KMS-11 (cell line): ENCODE results near the gene ADAM30.

Experiments
- H2AFZ ChIP-seq: fragments of 200-600 bp; sonication (generic); 2 replicates; pipeline ENCODE4 v1.6.1; 2016; ENCODE audit warnings: antibody characterized with exemption, mixed run types, low read depth
- H3K27ac ChIP-seq: fragments of 200-600 bp; sonication (generic); 2 replicates; pipeline ENCODE4 v1.6.1; 2016; ENCODE audit warnings: mild to moderate bottlenecking, mixed run types
- H3K27me3 ChIP-seq: fragments of 200-600 bp; sonication (generic); 2 replicates; pipeline ENCODE4 v1.6.1; 2017; ENCODE audit warnings: mild to moderate bottlenecking, low read depth, mixed run types, moderate library complexity; ENCODE audit not compliant: insufficient read depth
- H3K36me3 ChIP-seq: fragments of 200-600 bp; sonication (generic); 2 replicates; pipeline ENCODE4 v1.6.1; 2017; ENCODE audit warnings: mild to moderate bottlenecking, mixed run types; ENCODE audit not compliant: insufficient read depth
- H3K4me1 ChIP-seq: fragments of 200-600 bp; sonication (generic); 2 replicates; pipeline ENCODE4 v1.6.1; 2016; ENCODE audit warnings: mild to moderate bottlenecking, low read depth, mixed run types; ENCODE audit not compliant: poor library complexity, severe bottlenecking
- H3K4me2 ChIP-seq: fragments of 200-600 bp; sonication (generic); 2 replicates; pipeline ENCODE4 v1.7.0; 2016; ENCODE audit warnings: mild to moderate bottlenecking, mixed run types
- H3K4me3 ChIP-seq: fragments of 200-600 bp; sonication (generic); IDR thresholded peaks from 2 replicates; pipeline ENCODE4 v1.6.1; 2017; ENCODE audit warnings: low read depth, low read length, mixed read lengths; ENCODE audit not compliant: insufficient read depth
- H3K79me2 ChIP-seq: fragments of 200-600 bp; sonication (generic); 2 replicates; pipeline ENCODE4 v1.6.1; 2016; ENCODE audit warnings: low read depth, mixed run types; ENCODE audit not compliant: insufficient read depth
- H3K9ac ChIP-seq: fragments of 200-600 bp; sonication (generic); 2 replicates; pipeline ENCODE4 v1.6.1; 2016; ENCODE audit warnings: mild to moderate bottlenecking, mixed run types
- H4K20me1 ChIP-seq: fragments of 200-600 bp; sonication (generic); 2 replicates; pipeline ENCODE4 v1.6.1; 2016; ENCODE audit warnings: mild to moderate bottlenecking, mixed run types; ENCODE audit not compliant: insufficient read depth
- TF ChIP-seq, protein P1 (sequence below): fragments of 200-600 bp; sonication (generic); conservative IDR thresholded peaks from 2 replicates; pipeline ENCODE4 v1.6.1; 2017; ENCODE audit warnings: low read depth, mild to moderate bottlenecking, antibody characterized with exemption, low read length, moderate library complexity, mixed read lengths

ADAM30 gene

DNA sequence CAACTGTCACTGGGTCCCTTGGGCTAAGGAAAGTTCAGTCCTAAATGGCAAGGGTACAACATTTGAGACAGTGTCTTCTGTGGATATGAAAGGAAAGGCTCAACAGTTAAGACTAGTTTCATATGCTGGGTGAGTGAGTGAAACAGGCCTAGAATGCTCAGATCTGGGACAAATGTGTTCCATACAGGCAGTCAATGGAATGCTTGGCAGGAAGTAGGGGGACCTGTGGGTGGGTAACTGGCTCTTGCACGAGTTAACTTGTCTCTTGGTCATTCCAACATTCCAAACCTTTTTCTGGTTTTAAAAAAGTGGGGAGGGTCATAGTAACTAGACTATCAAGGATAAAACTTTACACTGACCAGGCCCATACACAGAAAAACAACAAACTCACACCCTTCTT, 17.8 kb upstream of the ADAM30 start:
- H3K27ac ChIP-seq, result no peak overlapping the region
- H3K79me2 ChIP-seq, result no peaks in the 10 kb centered on the region
- no peak overlapping the region for H3K4me3 ChIP-seq
- H3K36me3 ChIP-seq, result no peaks in the 10 kb centered on the region
- no peaks in the 10 kb centered on the region for H4K20me1 ChIP-seq
- TF ChIP-seq, protein P1, sequence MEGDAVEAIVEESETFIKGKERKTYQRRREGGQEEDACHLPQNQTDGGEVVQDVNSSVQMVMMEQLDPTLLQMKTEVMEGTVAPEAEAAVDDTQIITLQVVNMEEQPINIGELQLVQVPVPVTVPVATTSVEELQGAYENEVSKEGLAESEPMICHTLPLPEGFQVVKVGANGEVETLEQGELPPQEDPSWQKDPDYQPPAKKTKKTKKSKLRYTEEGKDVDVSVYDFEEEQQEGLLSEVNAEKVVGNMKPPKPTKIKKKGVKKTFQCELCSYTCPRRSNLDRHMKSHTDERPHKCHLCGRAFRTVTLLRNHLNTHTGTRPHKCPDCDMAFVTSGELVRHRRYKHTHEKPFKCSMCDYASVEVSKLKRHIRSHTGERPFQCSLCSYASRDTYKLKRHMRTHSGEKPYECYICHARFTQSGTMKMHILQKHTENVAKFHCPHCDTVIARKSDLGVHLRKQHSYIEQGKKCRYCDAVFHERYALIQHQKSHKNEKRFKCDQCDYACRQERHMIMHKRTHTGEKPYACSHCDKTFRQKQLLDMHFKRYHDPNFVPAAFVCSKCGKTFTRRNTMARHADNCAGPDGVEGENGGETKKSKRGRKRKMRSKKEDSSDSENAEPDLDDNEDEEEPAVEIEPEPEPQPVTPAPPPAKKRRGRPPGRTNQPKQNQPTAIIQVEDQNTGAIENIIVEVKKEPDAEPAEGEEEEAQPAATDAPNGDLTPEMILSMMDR, result no peak
- H3K4me2 ChIP-seq, result no peak overlapping the region
- H2AFZ ChIP-seq, result no peak overlapping the region
- H3K4me1 ChIP-seq, result no peaks in the 10 kb centered on the region
- H3K27me3 ChIP-seq, result no peaks in the 10 kb centered on the region
- no peak overlapping the region for H3K9ac ChIP-seq

GRCh38 chr1:119912963-119913362, 16.6 kb upstream of the ADAM30 start:
- H3K27me3 ChIP-seq, result no peaks in the 10 kb centered on the region
- no peaks in the 10 kb centered on the region for H3K79me2 ChIP-seq
- no peak overlapping the region for H3K9ac ChIP-seq
- H2AFZ ChIP-seq, result no peak overlapping the region
- no peak overlapping the region for H3K4me2 ChIP-seq
- no peak overlapping the region for H3K27ac ChIP-seq
- TF ChIP-seq, protein P1, result no peak
- no peaks in the 10 kb centered on the region for H3K4me1 ChIP-seq
- no peaks in the 10 kb centered on the region for H3K36me3 ChIP-seq
- no peaks in the 10 kb centered on the region for H4K20me1 ChIP-seq
- H3K4me3 ChIP-seq, result no peak overlapping the region

GRCh38 chr1:119911775-119912174, 15.5 kb upstream of the ADAM30 start:
- H4K20me1 ChIP-seq, result no peaks in the 10 kb centered on the region
- no peaks in the 10 kb centered on the region for H3K79me2 ChIP-seq
- TF ChIP-seq, protein P1, result no peak
- H3K4me2 ChIP-seq, result no peak overlapping the region
- no peak overlapping the region for H2AFZ ChIP-seq
- no peak overlapping the region for H3K4me3 ChIP-seq
- no peaks in the 10 kb centered on the region for H3K4me1 ChIP-seq
- no peak overlapping the region for H3K27ac ChIP-seq
- no peaks in the 10 kb centered on the region for H3K27me3 ChIP-seq
- H3K36me3 ChIP-seq, result no peaks in the 10 kb centered on the region
- no peak overlapping the region for H3K9ac ChIP-seq

DNA sequence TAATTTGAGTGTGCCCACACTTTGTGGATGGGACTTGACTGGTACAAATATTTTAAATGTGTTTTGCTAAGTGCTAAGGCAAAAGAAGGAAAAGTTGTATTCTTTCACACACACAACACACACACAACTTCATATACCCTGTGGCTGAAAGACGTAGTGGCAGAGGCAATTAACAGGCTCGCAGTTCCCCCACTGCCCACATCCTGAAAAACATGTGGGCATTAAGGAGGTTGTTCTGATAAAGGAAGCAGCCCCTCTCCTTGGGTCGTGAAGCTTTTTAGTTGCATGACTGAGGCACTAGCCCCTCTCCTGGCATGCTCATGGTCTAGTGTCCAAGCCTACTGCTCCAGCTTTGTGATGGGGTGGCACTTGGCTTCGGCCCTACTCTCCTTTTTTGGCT, 14.3 kb upstream of the ADAM30 start:
- Histone ChIP-seq H2AFZ (no peak overlapping the region), H4K20me1 (no peaks in the 10 kb centered on the region), H3K4me1 (no peaks in the 10 kb centered on the region), H3K27ac (no peak overlapping the region), H3K4me3 (no peak overlapping the region), H3K79me2 (no peaks in the 10 kb centered on the region), H3K27me3 (no peaks in the 10 kb centered on the region), H3K9ac (no peak overlapping the region), H3K4me2 (no peak overlapping the region), H3K36me3 (no peaks in the 10 kb centered on the region)
- TF ChIP-seq, protein P1, result no peak
